ENCODE results near the gene SNRNP70.
"Not testable (repeated sequence)": the region's sequence is repeated elsewhere in the genome, so short reads cannot be mapped to it uniquely, and the experiment has no call there.

Gene SNRNP70

GRCh38 chr19:49120325-49120683 is 35.1 kb downstream of the SNRNP70 start:
- DNase-seq (ENCODE audit: low spot score): no peak

GRCh38 chr19:49120868-49121267 is 35.6 kb downstream of the SNRNP70 start:
- DNase-seq (ENCODE audit: low spot score): no peak

- DNase-seq (ENCODE audit: low spot score): not testable (repeated sequence)
These were observed 36.6 kb downstream of the SNRNP70 start for GRCh38 chr19:49121841-49122240.

GRCh38 chr19:49123285-49123684 is 38.0 kb downstream of the SNRNP70 start:
- not testable (repeated sequence) for DNase-seq (ENCODE audit: low spot score)

- no peak for DNase-seq (ENCODE audit: low spot score)
These were observed 39.9 kb downstream of the SNRNP70 start for GRCh38 chr19:49125025-49125731.

GRCh38 chr19:49126575-49126974 is 41.3 kb downstream of the SNRNP70 start:
- no peak for DNase-seq (ENCODE audit: low spot score)

GRCh38 chr19:49127225-49127624 is 42.0 kb downstream of the SNRNP70 start:
- DNase-seq (ENCODE audit: low spot score): not testable (repeated sequence)

- DNase-seq (ENCODE audit: low spot score): peak; percentile 95
These were observed 42.7 kb downstream of the SNRNP70 start for GRCh38 chr19:49127674-49128544.

GRCh38 chr19:49128545-49129237 is 43.4 kb downstream of the SNRNP70 start:
- no peak for DNase-seq (ENCODE audit: low spot score)

GRCh38 chr19:49129238-49129583 is 44.0 kb downstream of the SNRNP70 start:
- no peak for DNase-seq (ENCODE audit: low spot score)

- no peak for DNase-seq (ENCODE audit: low spot score)
These were observed 45.1 kb downstream of the SNRNP70 start for GRCh38 chr19:49130325-49130724.

- no peak for DNase-seq (ENCODE audit: low spot score)
These were observed 47.8 kb downstream of the SNRNP70 start for GRCh38 chr19:49132974-49133609.

GRCh38 chr19:49133621-49134454 is 48.6 kb downstream of the SNRNP70 start:
- DNase-seq (ENCODE audit: low spot score): no peak

GRCh38 chr19:49135686-49136085 is 50.4 kb downstream of the SNRNP70 start:
- DNase-seq (ENCODE audit: low spot score): no peak

- DNase-seq (ENCODE audit: low spot score): no peak
These were observed 51.5 kb downstream of the SNRNP70 start for GRCh38 chr19:49136771-49137171.

- no peak for DNase-seq (ENCODE audit: low spot score)
These were observed 55.7 kb downstream of the SNRNP70 start for GRCh38 chr19:49140951-49141350.

GRCh38 chr19:49141352-49141751 is 56.1 kb downstream of the SNRNP70 start:
- DNase-seq (ENCODE audit: low spot score): no peak

- peak; percentile 83 for DNase-seq (ENCODE audit: low spot score)
These were observed 57.6 kb downstream of the SNRNP70 start for GRCh38 chr19:49142866-49143335.

- DNase-seq (ENCODE audit: low spot score): peak; percentile 78
These were observed 60.5 kb downstream of the SNRNP70 start for GRCh38 chr19:49145573-49146407.

GRCh38 chr19:49146408-49146770 is 61.1 kb downstream of the SNRNP70 start:
- DNase-seq (ENCODE audit: low spot score): not testable (repeated sequence)
